NCI-H1436 (cell line): ENCODE results near the gene TDRD10.

ENCODE experiments used
- DNase-seq: peaks from one replicate; lab custom pipeline; 2025; lab: John Stamatoyannopoulos, UW

The TDRD10 gene, protein sequence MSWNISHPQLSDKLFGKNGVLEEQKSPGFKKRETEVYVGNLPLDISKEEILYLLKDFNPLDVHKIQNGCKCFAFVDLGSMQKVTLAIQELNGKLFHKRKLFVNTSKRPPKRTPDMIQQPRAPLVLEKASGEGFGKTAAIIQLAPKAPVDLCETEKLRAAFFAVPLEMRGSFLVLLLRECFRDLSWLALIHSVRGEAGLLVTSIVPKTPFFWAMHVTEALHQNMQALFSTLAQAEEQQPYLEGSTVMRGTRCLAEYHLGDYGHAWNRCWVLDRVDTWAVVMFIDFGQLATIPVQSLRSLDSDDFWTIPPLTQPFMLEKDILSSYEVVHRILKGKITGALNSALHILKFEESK

DNA sequence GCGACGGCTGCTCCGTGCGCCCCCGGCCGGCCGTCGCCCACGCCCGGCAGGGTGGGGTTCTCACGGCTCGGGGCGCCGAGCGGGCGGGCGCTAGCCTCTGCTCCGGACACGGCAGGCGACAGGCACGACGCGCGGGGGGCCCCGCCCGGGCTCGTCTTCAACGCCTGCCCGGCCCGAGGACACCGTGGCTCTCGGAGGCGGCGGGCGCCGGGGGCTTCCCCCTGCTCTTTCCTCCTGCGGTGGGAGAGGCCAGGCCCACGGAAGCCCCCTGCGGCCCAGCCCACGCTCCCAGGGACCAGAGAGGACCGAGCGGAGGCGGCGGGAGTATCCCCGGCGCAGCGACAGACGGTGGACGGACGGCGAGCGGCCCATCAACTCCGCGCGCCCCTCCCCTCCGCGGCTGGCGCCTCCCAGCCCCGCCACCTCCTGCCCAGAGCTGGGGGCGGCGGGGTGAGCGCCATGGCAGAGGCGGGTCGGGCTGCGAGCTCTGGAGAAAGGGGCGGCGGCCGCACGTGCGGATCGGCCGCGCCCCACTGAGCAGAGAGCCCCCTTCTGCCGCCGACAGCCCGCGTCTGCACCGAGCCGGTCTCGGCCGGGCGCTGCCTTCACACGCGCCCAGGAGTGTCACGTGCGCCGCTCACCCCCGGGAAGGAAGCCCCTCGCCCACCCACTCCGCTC, at the start of gene TDRD10, which contains the start of gene SHE:
TDRD10 (plus strand) TSS at position 154 of the 678 bp plus-strand sequence. CDS start 4,685 bp downstream, outside the sequence.
SHE (minus strand) TSS at position 347 of the 678 bp plus-strand sequence. CDS start 386 bp downstream, outside the sequence.
- no peak for DNase-seq

DNA sequence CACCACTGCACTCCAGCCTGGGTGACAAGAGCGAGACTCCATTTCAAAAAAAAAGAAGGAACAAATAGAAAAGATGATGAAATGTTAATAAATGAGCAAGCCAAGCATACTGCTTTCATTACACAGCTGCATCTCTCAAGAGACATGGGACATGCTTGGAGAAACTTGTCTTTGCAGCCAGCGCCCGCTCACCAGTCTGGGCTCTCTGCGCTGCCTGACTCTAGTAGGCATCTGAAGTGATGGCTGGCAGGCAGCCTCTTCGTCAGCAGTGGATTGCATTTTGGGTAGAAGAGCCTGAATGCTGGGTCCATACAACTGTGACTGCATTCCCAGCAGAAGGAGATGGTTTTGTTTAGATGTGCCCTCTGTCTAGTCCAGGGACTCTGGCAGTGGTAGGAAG, 48.9 kb upstream of the TDRD10 start:
- DNase-seq, result no peak

DNA sequence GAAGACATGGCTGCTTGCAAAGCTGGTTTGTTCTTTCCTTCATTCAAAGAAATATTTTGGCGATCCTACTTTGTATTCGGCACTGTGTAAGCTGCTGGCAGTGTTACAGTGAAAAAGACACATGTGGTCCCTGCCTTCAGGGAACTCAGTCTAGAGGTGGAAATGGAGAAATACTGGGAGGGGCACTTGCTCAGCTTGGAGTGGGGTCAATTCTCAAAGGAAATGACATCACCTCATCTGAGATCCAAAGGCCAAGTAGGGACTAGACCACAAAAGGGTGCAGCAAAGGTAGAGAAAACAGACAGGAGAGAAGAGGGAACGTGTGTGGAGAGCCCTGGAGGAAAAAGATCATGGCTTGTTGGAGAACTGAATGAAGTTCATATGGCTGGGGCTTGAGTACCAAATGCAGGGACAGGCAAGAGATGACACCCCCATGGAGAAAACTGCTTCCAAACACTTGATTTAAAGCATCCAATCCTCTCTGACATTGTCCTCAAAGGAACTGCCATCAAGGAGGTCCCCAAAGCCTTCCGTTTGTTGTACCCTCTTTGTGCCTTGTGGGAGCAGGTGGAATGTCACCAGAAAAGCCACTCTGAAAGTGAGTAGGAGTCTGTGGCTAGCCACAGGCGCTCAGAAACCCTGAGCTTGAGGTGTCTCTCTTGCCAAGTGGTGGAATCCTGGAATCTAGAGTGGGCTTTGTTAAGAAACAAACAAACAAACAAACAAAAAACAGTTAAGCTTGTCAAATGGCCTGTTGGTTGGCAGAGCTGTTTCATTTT, 48.3 kb upstream of the TDRD10 start:
- no peak for DNase-seq

DNA sequence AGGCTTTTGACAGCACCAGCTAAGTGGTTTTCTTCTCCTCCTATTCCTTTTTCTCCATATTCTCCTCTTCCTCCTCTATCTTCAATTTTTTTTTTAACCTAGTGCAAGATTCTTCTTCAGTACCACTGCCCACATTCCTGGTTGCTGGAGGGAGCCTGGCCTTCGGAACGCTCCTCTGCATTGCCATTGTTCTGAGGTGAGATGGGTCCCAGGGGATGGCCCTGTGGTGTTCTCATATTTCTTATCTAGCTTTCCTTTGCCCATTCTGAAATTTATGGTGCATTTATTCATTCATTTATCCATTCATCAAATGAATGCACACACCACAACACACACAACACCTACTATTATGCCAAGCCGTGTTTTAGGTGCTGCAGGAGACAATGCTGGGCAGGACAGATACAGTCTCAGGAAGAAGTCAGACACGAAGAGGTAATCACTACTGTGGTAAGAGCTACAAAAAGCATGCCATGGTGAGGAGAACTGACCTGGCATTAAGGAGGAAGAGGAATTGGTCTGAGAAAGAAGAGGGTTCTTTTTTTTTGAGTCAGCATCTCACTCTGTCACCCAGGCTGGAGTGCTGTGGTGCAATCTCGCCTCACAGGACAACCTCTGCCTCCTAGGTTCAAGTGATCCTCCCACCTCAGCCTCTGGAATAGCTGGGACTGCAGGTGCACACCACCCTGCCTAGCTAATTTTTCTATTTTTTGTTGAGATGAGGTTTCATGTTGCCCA, 47.5 kb upstream of the TDRD10 start:
- peak; percentile 49 for DNase-seq

DNA sequence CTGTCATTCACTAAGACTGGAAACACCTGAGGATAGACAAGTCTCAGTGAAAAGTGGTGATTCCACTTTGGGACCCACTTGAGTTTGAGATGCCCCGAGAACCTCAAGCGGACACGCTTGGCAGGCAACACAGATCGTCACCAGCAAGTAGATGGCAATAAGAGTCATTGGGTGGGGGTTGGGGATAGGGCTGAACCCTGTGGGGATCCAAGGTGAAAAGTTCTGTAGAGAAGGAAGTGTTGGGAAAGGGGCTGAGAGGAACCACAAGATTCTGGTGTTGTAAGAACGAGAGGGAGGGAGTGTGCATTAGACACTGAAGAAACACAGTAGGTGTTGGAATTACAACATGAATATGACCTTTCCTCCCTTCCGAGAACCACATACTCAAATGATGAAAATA, 45.4 kb upstream of the TDRD10 start:
- no peak for DNase-seq

DNA sequence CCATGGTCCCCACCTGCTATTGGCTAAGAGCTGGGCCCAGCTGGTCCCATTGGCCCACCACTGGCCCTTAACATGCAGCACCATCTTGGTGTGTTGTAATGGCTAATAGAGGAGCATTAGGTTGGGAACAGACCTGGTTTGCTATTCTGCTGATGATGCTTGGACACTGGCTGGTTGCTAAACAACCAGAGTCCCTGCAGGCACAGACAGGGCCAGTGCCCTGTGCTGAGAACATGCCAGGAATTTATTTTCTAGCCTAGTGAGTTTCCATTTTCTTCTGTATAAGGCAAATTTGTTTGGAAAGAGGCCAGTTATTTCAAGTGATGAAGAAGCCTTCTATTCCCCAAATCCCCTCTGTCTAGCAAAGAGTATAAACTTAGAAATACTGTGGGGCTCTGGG, 42.9 kb upstream of the TDRD10 start:
- no peak for DNase-seq

DNA sequence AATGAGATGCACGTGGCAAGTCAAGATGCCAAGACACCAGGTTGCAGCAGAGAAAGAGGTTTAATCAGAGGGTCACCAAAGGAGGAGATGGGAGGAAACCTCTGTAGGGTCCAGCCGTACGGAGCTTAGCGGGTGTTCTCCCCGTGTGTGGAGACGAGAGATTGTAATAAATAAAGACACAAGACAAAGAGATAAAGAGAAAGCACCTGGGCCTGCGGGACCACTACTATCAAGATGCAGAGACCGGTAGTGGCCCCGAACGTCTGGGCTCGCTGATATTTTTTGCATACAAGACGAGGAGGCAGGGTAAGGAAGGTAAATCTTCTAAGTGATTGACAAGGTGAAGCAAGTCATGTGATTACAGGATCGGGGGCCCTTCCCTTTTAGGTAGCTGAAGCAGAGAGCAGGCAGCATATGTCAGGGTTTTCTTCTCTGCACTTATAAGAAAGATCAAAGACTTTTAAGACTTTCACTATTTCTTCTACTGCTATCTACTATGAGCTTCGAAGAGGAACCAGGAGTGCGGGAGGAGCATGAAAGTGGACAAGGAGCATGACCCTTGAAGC, 41.2 kb upstream of the TDRD10 start:
- DNase-seq, result no peak

DNA sequence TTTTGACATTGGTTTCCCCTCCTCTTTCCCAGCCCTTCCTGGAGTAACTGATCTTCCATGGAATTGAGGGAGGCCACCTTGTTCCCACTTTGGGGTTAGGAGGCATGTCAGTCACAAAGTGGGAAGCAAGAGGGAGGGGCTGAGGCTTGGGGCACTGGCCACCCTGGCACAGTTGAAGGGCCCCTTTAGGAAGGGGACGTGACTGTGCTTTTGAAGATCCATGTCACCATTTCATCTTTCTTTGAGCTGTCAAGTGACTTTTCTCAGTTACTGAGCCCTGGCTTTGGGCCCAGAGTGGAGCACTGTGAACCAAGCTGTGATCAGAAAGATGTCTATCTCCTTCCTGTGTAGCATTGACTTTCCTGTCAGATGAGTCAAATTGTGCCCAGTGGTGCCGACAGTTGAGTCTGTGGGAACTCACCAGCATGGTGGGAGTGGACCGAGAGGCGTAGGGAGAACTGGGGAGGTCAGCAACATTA, 38.5 kb upstream of the TDRD10 start:
- DNase-seq, result no peak

DNA sequence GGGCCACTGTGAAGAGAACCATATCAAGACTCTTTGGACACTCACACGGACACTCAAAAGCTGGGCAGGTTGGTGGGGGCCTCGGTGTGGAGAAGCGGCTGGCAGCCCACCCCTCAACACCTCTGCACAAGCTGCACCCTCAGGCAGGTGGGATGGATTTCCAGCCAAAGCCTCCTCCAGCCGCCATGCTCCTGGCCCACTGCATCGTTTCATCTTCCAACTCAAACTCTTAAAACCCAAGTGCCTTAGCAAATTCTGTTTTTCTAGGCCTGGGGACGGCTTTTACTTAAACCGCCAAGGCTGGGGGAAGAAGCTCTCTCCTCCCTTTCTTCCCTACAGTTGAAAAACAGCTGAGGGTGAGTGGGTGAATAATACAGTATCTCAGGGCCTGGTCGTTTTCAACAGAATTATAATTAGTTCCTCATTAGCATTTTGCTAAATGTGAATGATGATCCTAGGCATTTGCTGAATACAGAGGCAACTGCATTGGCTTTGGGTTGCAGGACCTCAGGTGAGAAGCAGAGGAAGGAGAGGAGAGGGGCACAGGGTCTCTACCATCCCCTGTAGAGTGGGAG, 36.3 kb upstream of the TDRD10 start:
- no peak for DNase-seq

DNA sequence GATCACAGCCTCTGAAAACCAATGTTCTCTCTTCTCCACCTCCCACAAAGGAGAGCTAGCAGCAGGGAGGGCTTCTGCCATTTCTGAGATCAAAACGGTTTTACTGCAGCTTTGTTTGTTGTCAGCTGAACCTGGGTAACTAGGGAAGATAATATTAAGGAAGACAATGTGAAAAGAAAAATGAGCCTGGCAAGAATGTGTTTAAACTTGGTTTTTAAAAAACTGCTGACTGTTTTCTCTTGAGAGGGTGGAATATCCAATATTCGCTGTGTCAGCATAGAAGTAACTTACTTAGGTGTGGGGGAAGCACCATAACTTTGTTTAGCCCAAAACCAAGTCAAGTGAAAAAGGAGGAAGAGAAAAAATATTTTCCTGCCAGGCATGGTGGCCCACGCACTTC, 35.8 kb upstream of the TDRD10 start:
- DNase-seq, result no peak

DNA sequence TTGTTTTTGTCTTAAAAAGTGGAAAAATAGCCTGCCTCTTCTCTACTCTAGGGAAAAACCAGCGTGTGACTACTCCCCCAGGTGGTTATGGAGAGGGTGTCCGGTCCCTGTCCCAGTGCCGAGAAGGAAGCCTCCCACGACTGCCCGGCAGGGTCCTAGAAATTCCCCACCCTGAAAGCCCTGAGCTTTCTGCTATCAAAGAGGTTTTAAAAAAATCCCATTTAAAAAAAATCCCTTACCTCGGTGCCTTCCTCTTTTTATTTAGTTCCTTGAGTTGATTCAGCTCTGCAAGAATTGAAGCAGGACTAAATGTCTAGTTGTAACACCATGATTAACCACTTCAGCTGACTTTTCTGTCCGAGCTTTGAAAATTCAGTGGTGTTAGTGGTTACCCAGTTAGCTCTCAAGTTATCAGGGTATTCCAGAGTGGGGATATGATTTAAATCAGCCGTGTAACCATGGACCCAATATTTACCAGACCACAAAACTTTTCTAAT, 35.0 kb upstream of the TDRD10 start:
- DNase-seq, result no peak

DNA sequence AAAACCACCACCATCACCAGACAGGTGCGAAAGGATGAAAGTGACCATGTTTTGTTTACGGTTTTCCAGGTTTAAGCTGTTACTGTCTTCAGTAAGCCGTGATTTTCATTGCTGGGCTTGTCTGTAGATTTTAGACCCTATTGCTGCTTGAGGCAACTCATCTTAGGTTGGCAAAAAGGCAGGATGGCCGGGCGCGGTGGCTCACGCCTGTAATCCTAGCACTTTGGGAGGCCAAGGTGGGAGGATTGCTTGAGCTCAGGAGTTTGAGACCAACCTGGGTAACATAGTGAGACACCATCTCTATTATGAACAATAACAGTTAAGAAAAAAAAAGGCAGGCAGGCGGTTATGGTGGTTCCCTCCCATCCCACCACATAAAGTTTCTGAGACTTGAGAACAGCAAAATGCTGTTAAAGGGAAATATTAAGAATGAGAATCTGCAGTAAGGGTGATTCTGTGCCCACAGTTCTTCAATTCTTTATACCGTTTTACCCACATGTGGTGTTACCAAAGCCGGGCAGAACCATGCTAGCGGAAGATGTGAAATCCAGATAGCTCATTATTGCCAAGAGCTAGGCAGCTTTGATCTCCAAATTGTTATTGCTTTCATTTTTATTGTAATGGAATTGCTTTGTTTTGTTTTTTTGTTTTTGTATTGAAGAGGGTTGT, 34.5 kb upstream of the TDRD10 start:
- DNase-seq, result no peak

DNA sequence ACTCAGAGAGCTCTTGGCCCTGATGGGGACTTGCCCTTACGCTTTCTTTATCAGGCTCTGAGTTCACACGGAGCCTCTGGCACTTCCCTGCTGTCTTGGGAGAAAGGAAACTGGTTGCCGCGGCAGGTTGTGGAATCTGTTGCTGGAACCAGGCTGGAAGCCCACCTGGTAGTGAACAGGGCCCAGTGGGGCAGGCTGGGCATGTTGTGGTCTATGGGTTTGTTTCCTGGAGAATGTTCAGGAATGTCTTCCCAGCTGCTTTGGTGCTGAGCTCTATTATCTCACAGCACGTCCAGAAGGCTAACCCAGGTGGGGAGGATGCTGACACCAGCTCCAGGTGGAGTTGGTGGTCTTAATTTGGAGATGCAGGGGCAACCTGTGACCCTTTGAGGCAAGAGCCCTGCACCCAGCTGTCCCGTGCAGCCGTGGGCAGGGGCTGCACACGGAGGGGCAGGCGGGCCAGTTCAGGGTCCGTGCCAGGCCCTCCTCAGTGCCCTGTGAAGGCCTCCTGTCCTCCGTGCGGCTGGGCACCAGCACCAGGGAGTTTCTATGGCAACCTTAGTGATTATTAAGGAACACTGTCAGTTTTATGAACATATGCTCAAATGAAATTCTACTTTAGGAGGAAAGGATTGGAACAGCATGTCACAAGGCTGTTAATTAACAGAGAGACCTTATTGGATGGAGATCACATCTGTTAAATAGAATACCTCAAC, 33.3 kb upstream of the TDRD10 start:
- no peak for DNase-seq

DNA sequence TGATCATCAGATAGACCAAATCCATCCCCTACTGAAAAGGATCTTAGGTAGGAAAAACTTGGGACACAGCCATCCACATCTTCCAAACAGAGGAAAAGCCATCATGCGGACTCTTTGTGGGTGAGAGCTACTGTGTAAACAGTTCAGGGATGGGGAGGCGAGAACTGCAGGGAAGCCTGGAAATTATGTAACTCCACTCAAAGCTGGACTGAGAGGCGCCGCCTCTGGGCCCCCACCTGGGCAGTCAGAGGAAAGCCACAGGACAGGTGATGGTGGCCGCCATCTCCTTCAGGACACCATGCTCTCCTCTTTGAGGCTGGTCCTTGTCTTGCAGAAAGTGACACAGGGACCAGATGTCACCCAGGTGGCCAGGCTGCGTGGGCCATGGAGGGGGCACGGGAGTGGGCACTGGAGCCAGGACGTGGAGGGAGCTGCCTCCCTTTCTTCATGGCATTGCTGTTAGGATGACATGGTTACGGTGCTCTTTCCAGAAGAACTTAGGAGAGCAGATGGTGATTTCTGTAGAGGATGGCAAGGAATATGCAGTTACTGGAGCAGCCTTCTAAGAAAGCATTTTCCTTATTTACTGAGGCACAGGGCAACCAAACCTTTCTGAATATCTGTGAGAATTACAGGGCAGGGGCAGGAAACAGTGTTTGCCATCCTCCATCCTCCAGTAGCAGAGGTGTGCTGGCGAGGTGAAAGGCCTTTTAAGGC, 32.0 kb upstream of the TDRD10 start:
- no peak for DNase-seq

DNA sequence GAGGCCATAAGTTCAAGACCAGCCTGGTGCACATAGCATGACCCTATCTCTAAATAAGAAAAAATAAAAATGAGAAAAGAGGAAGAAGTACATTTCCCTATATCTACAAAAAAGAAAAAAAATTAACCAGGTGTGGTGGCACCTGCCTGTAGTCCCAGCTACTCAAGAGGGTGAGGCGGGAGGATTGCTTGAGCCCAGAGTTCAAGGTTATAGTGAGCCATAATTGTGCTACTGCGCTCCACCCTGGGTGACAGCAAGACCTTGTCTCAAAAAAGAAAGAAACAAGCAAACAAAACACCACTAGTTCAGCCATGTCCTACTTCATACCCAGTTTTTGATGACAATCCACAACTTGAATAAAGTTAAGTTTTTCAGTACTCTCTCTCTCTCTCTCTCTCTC, 30.7 kb upstream of the TDRD10 start:
- no peak for DNase-seq

DNA sequence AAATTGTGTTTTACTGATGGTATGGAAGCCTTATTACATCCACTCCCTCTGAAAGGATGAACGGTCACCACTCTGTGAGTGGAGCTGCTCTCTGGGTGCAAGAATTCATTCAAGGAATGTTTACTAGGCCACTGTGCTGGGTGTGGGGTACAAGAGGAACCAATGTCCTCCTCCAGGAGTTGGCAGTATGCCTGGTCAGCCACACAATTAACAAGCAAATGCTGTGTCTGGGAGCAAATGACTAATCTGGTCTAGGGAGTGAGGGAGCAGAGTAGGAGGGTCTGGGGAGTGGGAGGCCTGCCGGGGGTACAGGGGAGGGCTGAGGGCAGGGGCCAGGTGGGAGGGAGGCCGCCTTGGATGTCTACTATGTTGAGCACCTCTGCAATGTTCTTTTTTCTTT, 27.2 kb upstream of the TDRD10 start:
- no peak for DNase-seq

DNA sequence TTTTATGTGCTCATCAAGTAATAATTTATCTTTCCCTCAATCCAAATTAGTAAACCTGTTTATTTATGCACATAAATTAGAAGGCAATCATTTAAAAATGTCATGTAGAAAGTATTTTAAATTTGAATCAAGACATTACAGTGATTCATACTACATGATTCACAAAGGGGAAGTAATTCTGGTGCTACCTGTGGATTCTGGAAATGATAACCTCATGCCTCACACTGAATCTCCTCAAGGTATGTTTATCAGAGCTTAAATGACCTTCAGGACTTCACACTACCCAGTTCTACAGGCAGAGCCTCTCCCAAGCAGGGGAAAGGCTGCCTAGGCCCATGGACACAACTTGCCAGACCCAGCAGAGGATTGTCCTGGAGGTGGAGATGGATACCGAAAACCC, 25.2 kb upstream of the TDRD10 start:
- DNase-seq, result no peak

DNA sequence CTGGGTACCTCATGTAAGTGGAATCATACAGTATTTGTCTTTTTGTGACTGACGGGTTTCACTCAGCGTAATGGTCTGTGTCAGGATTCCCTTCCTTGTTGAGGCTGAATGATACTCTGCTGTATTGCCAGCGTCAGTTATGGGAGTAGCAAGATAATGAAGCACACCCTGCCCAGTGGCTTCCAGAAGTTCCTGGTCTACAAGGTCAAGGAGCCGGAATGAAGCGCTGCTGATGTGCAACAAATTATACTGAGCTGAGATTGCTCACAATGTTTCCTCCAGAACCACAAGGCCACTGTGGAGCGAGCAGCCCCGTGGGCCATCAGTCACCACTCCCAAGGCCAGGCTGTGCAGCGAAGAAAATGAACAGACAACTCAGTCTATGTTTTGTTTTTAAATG, 24.0 kb upstream of the TDRD10 start:
- no peak for DNase-seq

DNA sequence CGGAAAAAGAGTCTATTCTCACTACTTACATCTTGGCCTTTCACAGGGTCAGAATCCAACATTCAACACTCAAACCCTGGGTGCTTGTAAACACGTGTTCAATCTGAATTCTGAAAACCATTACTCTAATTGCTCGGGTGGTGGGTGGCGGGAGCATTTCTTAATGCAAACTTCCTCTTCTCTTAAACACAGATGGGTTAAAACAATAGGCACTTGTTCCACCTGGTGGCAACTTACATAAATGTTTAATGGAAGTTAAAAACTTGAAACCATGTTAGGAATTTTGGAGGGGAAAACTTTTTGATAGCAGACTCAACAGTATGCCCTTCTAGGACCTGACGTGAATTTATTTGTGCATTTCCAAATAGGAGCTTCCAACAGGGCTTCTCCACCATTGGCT, 23.4 kb upstream of the TDRD10 start:
- no peak for DNase-seq
